Mesodermal cell (in vitro differentiated cells): ENCODE measurements around the gene PEX5.
"Not testable (repeated sequence)": the region's sequence is repeated elsewhere in the genome, so short reads cannot be mapped to it uniquely, and the experiment has no call there.

Experiments used
- H3K27ac ChIP-seq: 2 replicates; pipeline ENCODE4 v1.7.0; 2013; ENCODE audit warnings: mild to moderate bottlenecking, low read depth, low read length, moderate library complexity; ENCODE audit not compliant: severe bottlenecking
- H3K36me3 ChIP-seq: 2 replicates; pipeline ENCODE4 v1.7.1; 2013; ENCODE audit warnings: mild to moderate bottlenecking, low read length, moderate library complexity; ENCODE audit not compliant: control insufficient read depth, insufficient read depth
- H3K4me1 ChIP-seq: one replicate; pipeline ENCODE4 v1.7.1; 2013; ENCODE audit warnings: mild to moderate bottlenecking, low read length; ENCODE audit not compliant: insufficient read depth, control insufficient read depth, poor library complexity, severe bottlenecking
- H3K4me3 ChIP-seq: 2 replicates; pipeline ENCODE4 v1.7.0; 2013; ENCODE audit warnings: low read length, control low read depth, mild to moderate bottlenecking; ENCODE audit not compliant: insufficient read depth, poor library complexity, severe bottlenecking; ENCODE audit errors: extremely low read depth
- H3K9me3 ChIP-seq: 2 replicates; pipeline ENCODE4 v1.7.1; 2013; ENCODE audit warnings: mild to moderate bottlenecking, low read length, moderate library complexity; ENCODE audit not compliant: control insufficient read depth
- WGBS, 2 experiments: methylation state at CpG; one replicate each; pipeline ENCODE4 v1.1.5; 2013; ENCODE audit warnings: missing lambda C conversion rate in 2 of 2; ENCODE audit not compliant: insufficient coverage in 2 of 2; 5-methylcytosine and 5-hydroxymethylcytosine counted together

PEX5 gene

DNA sequence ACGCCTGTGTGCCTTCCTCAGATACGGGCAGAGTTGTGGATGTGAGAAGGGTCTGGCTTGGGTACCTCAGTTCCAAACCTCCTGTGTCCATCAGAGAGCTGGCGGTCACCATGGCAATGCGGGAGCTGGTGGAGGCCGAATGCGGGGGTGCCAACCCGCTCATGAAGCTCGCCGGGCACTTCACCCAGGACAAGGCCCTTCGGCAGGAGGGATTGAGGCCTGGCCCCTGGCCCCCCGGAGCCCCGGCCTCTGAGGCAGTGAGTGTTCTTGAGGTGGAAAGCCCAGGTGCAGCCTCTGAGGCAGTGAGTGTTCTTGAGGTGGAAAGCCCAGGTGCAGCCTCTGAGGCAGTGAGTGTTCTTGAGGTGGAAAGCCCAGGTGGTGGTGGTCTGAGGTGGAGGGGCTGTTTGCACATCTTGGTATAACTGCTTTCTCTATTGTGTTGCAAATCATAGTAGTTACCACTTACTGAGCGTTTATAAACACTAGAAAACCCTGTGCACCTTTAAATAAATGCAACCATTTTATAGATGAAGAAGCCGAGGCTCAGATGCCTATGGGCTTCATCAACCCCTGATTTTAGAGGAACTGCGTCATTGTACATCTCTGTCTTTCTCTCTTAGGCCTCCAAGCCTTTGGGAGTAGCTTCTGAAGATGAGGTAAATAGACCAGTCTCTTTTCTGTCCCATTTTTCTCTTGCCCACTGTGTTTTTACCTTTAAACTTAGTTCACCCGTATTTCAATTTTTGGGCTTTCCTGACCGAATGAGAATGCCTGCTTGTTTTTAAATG, 976 bp downstream of the PEX5 start:
- WGBS, 2 experiments, result 25 to 27% methylated on average over 12 to 13 of the region's 17 CpGs
- Histone ChIP-seq H3K4me3 (peak overlapping the region; percentile 62), H3K36me3 (peaks cover 32% of the 10 kb centered on the region), H3K27ac (no peak overlapping the region), H3K9me3 (no peaks in the 10 kb centered on the region), H3K4me1 (peaks cover 3% of the 10 kb centered on the region)

DNA sequence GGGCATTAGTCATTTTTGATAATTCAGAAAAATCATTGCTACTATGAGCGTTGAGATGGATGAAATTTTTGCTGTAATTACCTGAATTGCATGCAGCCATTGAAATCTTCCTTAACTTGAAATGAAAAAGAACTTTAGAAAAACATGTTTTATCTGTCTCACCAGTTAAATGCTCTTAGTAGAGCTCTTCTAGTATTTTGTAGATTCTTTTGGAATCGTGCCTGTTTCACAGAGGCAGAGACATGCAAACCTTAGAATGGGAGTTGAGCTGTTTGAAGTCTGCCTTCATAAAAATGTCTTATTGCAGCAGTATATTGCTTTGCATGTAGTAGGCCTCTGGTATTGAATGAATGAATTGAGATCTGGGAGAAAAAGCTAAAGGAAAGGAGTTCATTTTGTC, 4.2 kb downstream of the PEX5 start:
- Histone ChIP-seq H3K4me3 (no peak overlapping the region), H3K36me3 (peaks cover 46% of the 10 kb centered on the region), H3K27ac (no peak overlapping the region), H3K4me1 (peaks cover 3% of the 10 kb centered on the region), H3K9me3 (no peaks in the 10 kb centered on the region)
- WGBS, 2 experiments, result 86 to 100% methylated on average over 1 to 2 of the region's 2 CpGs

DNA sequence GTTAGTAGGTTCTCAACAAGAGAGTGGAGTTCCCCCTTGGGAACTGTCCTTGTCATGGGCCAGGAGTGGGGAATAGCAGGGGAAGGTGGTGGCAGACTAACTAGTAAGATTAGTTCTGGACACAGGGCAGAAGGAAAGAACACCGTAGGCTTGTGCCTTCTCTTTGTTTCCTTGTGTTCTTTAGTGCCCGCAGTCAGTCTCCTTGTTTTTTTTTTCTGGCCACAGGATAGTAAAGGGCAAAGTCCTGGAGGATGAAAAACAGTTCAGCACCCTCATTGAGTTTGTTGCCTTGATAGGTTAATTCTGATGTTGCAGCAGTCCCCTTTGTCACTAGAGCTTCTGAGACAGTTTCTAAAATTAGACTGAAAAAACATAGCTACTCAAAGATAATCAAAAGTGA, 8.4 kb downstream of the PEX5 start:
- Histone ChIP-seq H3K9me3 (no peaks in the 10 kb centered on the region), H3K27ac (no peak overlapping the region), H3K4me3 (no peak overlapping the region), H3K4me1 (no peaks in the 10 kb centered on the region), H3K36me3 (peaks cover 56% of the 10 kb centered on the region)
- 100% methylated on average over 2 of the region's 2 CpGs; no CpG with 5 or more reads in 1 of the 2 experiments for WGBS, 2 experiments

DNA sequence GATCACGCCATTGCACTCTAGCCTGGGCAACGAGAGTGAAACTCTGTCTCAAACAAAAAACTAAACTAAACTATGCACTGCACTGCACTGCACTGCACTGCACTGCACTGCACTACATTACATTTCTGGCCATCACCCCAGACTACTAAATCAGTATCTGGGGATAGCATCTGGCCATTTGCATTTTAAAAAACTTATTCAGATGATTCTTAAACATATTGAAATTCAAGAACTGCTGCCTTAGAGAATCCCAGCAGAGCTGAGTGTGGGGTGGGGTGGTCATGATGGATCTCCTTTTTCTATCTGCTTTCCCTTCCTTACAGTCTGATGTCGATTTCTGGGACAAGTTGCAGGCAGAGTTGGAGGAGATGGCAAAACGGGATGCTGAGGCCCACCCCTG, 13.6 kb downstream of the PEX5 start:
- H3K9me3 ChIP-seq, result no peaks in the 10 kb centered on the region
- peaks cover 69% of the 10 kb centered on the region for H3K36me3 ChIP-seq
- H3K4me1 ChIP-seq, result no peaks in the 10 kb centered on the region
- H3K27ac ChIP-seq, result no peak overlapping the region
- WGBS, 2 experiments, result 100% methylated on average over 2 of the region's 4 CpGs
- H3K4me3 ChIP-seq, result no peak overlapping the region

DNA sequence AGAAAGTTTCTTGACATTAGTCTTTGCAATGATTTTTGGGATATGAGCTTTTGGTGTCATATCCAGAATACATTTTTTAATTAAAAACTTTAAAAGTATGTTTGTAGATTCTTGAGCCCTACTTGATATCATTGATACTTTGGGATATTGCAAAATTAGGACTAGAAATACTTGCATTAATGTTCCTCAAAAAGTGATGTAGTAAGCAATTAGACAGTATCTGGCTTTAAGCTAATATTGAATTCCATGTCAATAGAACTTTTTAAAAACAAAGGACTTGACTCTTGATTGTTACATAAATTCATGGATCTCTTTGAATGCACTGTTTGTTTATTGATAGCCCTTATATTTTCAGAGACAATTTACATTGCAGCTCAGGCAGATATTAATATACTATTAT, 15.6 kb downstream of the PEX5 start:
- Histone ChIP-seq H3K4me3 (no peak overlapping the region), H3K27ac (no peak overlapping the region), H3K9me3 (no peaks in the 10 kb centered on the region), H3K4me1 (no peaks in the 10 kb centered on the region), H3K36me3 (peaks cover 78% of the 10 kb centered on the region)

DNA sequence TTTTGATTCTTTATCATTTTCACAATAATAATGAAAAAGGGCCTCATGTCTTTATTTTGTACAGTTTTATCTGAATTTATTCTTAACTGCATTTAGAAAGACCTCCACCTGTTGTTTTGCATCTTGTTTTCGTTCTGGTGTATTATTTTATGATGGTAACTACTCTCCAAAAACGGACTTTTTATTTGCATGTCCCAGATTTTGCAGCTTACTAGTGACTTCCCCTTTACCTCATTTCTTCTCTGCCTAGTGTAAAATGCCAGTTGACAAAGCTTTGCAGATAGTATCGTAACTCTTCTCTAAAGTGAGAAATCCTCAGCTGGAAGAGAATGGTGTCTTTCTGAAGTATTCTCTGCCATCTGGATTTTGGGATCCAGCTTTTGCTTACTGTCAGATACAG, 17.2 kb downstream of the PEX5 start:
- no peaks in the 10 kb centered on the region for H3K4me1 ChIP-seq
- no peak overlapping the region for H3K27ac ChIP-seq
- no peaks in the 10 kb centered on the region for H3K9me3 ChIP-seq
- peaks cover 82% of the 10 kb centered on the region for H3K36me3 ChIP-seq
- no peak overlapping the region for H3K4me3 ChIP-seq
- 80 to 100% methylated on average over 1 of the region's 3 CpGs for WGBS, 2 experiments

DNA sequence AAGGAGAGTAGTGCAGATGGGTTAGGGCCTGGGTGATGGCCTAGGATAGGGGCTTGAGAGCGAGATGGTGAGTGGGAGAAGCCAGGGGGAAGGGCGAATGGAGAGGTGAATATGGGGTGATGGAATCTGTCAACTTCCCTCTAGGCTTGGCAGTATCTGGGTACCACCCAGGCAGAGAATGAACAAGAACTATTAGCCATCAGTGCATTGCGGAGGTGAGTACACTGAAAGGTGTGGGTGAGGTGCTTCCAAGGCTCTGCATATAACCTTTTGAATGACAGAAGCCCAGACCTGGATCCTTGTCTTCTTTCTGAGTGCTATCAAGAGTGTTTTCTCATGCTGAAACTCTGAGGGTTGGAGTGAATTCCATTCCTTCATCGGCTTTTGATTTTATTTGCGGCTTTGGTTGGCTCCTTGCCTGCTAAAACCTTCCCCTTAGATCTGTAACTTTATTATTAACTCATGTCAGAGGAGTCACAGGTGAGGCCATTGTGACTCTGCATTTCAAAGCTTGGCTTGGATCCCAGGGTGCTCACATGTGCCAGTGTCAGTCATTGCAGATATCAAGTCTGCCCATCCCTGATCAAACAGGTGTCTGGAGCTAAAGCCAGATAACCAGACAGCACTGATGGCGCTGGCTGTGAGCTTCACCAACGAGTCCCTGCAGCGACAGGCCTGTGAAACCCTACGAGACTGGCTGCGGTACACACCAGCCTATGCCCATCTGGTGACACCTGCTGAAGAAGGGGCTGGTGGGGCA, 18.6 kb downstream of the PEX5 start:
- Histone ChIP-seq H3K36me3 (peaks cover 79% of the 10 kb centered on the region), H3K4me1 (no peaks in the 10 kb centered on the region), H3K27ac (no peak overlapping the region), H3K9me3 (peaks cover 6% of the 10 kb centered on the region), H3K4me3 (no peak overlapping the region)
- WGBS, 2 experiments, result 94 to 97% methylated on average over 8 to 10 of the region's 10 CpGs

DNA sequence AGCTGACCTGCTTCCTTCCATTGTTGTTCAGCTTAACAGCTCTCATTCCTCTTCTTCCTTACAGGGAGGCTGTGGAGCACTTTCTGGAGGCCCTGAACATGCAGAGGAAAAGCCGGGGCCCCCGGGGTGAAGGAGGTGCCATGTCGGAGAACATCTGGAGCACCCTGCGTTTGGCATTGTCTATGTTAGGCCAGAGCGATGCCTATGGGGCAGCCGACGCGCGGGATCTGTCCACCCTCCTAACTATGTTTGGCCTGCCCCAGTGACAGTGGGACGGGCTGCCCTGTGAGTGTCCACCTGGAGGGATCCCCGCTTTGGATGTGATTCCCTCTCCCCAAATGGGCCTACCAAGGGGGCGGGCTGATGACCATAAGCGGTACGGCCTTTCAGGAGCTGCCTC, 20.5 kb downstream of the PEX5 start:
- WGBS, 2 experiments, result 92 to 100% methylated on average over 5 to 11 of the region's 14 CpGs
- H3K27ac ChIP-seq, result no peak overlapping the region
- peaks cover 6% of the 10 kb centered on the region for H3K9me3 ChIP-seq
- H3K36me3 ChIP-seq, result peaks cover 71% of the 10 kb centered on the region
- no peaks in the 10 kb centered on the region for H3K4me1 ChIP-seq
- H3K4me3 ChIP-seq, result no peak overlapping the region

DNA sequence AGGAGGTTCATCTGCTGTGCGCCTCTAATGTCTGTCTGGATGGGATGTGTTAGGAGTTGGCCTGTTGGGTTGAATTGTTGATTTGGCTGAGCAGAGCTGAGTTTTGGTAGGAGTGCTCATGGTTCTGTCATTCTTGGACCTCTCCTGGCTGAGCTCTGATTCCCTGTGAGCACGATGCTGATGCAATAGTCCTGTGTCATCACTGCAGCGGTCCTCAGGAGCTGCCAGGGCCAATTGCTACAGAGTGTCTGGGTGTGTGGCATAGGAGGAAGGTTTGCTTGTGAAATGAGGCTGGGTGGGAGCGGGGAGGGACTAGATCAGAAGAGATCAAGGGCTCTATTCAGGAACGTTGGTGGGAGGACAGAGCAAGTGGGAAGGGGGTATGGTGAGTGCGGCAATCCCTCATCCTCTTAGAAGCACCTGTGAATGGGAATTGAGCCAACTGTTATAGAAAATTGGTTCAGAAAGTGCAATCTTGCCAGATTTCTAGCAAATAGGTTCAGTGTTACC, 21.2 kb downstream of the PEX5 start:
- 94 to 97% methylated on average over 5 to 6 of the region's 6 CpGs for WGBS, 2 experiments
- Histone ChIP-seq H3K4me3 (no peak overlapping the region), H3K27ac (no peak overlapping the region), H3K9me3 (peaks cover 6% of the 10 kb centered on the region), H3K36me3 (peaks cover 67% of the 10 kb centered on the region), H3K4me1 (no peaks in the 10 kb centered on the region)

DNA sequence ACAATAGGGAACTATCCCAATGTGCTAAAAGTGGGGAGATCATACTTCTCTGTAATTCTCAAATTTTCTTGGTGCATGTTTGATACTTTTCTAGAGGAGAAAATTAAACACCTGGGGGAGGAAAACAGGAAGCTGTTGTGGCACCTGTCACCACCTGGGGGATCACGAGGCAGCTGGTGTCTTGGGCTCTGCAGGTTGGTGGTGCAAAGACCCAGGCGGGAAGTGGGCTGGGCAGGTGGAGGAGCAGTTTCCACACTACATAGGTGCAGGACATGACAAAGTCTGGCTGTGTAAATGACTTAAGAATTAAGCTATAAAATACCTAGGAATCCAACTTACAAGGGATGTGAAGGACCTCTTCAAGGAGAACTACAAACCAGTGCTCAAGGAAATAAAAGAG, 23.2 kb downstream of the PEX5 start:
- H3K27ac ChIP-seq, result no peak overlapping the region
- peaks cover 50% of the 10 kb centered on the region for H3K36me3 ChIP-seq
- H3K9me3 ChIP-seq, result peaks cover 6% of the 10 kb centered on the region
- no peaks in the 10 kb centered on the region for H3K4me1 ChIP-seq
- 82% methylated on average over 2 of the region's 2 CpGs; no CpG with 5 or more reads in 1 of the 2 experiments for WGBS, 2 experiments
- no peak overlapping the region for H3K4me3 ChIP-seq

DNA sequence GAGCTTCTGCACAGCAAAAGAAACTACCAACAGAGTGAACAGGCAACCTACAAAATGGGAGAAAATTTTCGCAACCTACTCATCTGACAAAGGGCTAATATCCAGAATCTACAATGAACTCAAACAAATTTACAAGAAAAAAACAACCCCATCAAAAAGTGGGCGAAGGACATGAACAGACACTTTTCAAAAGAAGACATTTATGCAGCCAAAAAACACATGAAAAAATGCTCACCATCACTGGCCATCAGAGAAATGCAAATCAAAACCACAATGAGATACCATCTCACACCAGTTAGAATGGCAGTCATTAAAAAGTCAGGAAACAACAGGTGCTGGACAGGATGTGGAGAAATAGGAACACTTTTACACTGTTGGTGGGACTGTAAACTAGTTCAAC, 24.3 kb downstream of the PEX5 start:
- H3K4me3 ChIP-seq, H3K9me3 ChIP-seq, H3K27ac ChIP-seq, H3K4me1 ChIP-seq: not testable (repeated sequence)
- no CpG with 5 or more reads among the region's 2 CpGs for WGBS, 2 experiments
- H3K36me3 ChIP-seq, result peaks cover 39% of the 10 kb centered on the region
